ENCODE results near the gene ASB16. TPM values are rescaled to one million over a fixed set of nuclear protein-coding genes. Genes with fewer than 3 reads are reported as not detected.

ASB16 gene
- total and polyA plus RNA-seq, 2 donors (not counting 3 experiments of a cell fraction or from before 2014, with no cell fraction given) = not detected

- FAIRE-seq = no peak
- Histone ChIP-seq H3K4me2 (ENCODE audit: insufficient read depth, low read length) (no peak overlapping the region), H3K27me3 (ENCODE audit: control insufficient read depth in 2 of 2, insufficient read depth in 2 of 2, low read length in 2 of 2) (no peaks in the 10 kb centered on the region), H3K9me3 (replicated peaks; ENCODE audit: control insufficient read depth, insufficient read depth, low read length) (no peaks in the 10 kb centered on the region), H3K4me1 (ENCODE audit: control insufficient read depth, extremely low read depth, insufficient read depth, low read length) (no peaks in the 10 kb centered on the region), H3K4me3 (replicated peaks in 1 of 3; ENCODE audit: insufficient read depth in 1 of 3, low read depth in 1 of 3, low read length in 3 of 3) (no peak overlapping the region), H3K79me2 (ENCODE audit: control insufficient read depth, insufficient read depth, low read length) (no peaks in the 10 kb centered on the region), H4K20me1 (replicated peaks; ENCODE audit: control insufficient read depth, extremely low read depth, insufficient read depth, low read length) (no peaks in the 10 kb centered on the region), H3K27ac (ENCODE audit: insufficient read depth, low read depth, low read length) (no peak overlapping the region), H3K9ac (replicated peaks; ENCODE audit: extremely low read depth, insufficient read depth, low read length) (no peak overlapping the region), H3K9me1 (replicated peaks; ENCODE audit: control insufficient read depth, extremely low read depth, insufficient read depth, low read length) (no peaks in the 10 kb centered on the region), H3K36me3 (ENCODE audit: control insufficient read depth in 2 of 2, extremely low read depth in 1 of 2, insufficient read depth in 2 of 2, low read length in 2 of 2) (no peaks in the 10 kb centered on the region), H2AFZ (ENCODE audit: low read depth, low read length) (no peak overlapping the region)
- intact Hi-C loops (cut with micrococcal nuclease) (no loop called here), dilution Hi-C loops (cut with MboI; ENCODE audit: extremely low pct_ligation_motif_present, low sequenced_read_pairs) (no loop called here)
- ChIA-PET CTCF (interaction anchor here (0.9 to 2.6 kb wide), 4 partner anchors 9 to 215 kb away, joined by 3 to 11 read pairs (median 4); no protein-coding TSS in a partner anchor), POLR2A (no interaction called here)
- no TSS peak for BruUV-seq (replicated peaks)
- no peak for DNase-seq (ENCODE audit: low read depth, low spot score)
- TF ChIP-seq, protein P1, sequence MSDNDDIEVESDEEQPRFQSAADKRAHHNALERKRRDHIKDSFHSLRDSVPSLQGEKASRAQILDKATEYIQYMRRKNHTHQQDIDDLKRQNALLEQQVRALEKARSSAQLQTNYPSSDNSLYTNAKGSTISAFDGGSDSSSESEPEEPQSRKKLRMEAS (IDR thresholded peaks at IDR 0.05; ENCODE audit: insufficient read depth, insufficient read length) = no peak
- TF ChIP-seq POLR2A (IDR thresholded peaks at IDR 0.05; ENCODE audit: low read depth, low read length) = no peak
- no peak for TF ChIP-seq EZH2 (IDR thresholded peaks at IDR 0.05; ENCODE audit: borderline replicate concordance, low read depth, low read length, severe bottlenecking)
- TF ChIP-seq JUN (IDR thresholded peaks at IDR 0.05; ENCODE audit: borderline replicate concordance, insufficient read depth, insufficient read length, low read depth) = no peak
- no peak for TF ChIP-seq POLR2AphosphoS5 (IDR thresholded peaks at IDR 0.05; ENCODE audit: insufficient read depth, low read depth, low read length)
These were observed 10.8 kb upstream of the ASB16 start for GRCh38 chr17:44159519-44160210.

- no peak overlapping the region for H3K9ac ChIP-seq (replicated peaks; ENCODE audit: extremely low read depth, insufficient read depth, low read length)
- H4K20me1 ChIP-seq (replicated peaks; ENCODE audit: control insufficient read depth, extremely low read depth, insufficient read depth, low read length) = no peaks in the 10 kb centered on the region
- no peak overlapping the region for H2AFZ ChIP-seq (ENCODE audit: low read depth, low read length)
- H3K36me3 ChIP-seq (ENCODE audit: control insufficient read depth in 2 of 2, extremely low read depth in 1 of 2, insufficient read depth in 2 of 2, low read length in 2 of 2) = no peaks in the 10 kb centered on the region
- intact Hi-C loops (cut with micrococcal nuclease) (no loop called here), dilution Hi-C loops (cut with MboI; ENCODE audit: extremely low pct_ligation_motif_present, low sequenced_read_pairs) (no loop called here)
- no peak overlapping the region for H3K27ac ChIP-seq (ENCODE audit: insufficient read depth, low read depth, low read length)
- H3K79me2 ChIP-seq (ENCODE audit: control insufficient read depth, insufficient read depth, low read length) = no peaks in the 10 kb centered on the region
- no peaks in the 10 kb centered on the region for H3K9me3 ChIP-seq (replicated peaks; ENCODE audit: control insufficient read depth, insufficient read depth, low read length)
- ChIA-PET POLR2A (no interaction called here), CTCF (interaction anchor here (0.6 kb wide), 1 partner anchor 24 kb away, joined by 3 read pairs; no protein-coding TSS in a partner anchor)
- H3K27me3 ChIP-seq (ENCODE audit: control insufficient read depth in 2 of 2, insufficient read depth in 2 of 2, low read length in 2 of 2) = no peaks in the 10 kb centered on the region
- no peak overlapping the region for H3K4me2 ChIP-seq (ENCODE audit: insufficient read depth, low read length)
- H3K9me1 ChIP-seq (replicated peaks; ENCODE audit: control insufficient read depth, extremely low read depth, insufficient read depth, low read length) = no peaks in the 10 kb centered on the region
- no peak for DNase-seq (ENCODE audit: low read depth, low spot score)
- no peak for FAIRE-seq
- no peak for TF ChIP-seq EZH2 (IDR thresholded peaks at IDR 0.05; ENCODE audit: borderline replicate concordance, low read depth, low read length, severe bottlenecking)
- no peak for TF ChIP-seq GATA2 (IDR thresholded peaks at IDR 0.05; ENCODE audit: insufficient read depth, insufficient read length, low read depth, low read length)
- TF ChIP-seq JUN (IDR thresholded peaks at IDR 0.05; ENCODE audit: borderline replicate concordance, insufficient read depth, insufficient read length, low read depth) = no peak
- TF ChIP-seq FOS (IDR thresholded peaks at IDR 0.05; ENCODE audit: borderline replicate concordance, insufficient read depth, low read length) = no peak
- TF ChIP-seq POLR2A (IDR thresholded peaks at IDR 0.05; ENCODE audit: low read depth, low read length) = no peak
- TF ChIP-seq MYC (IDR thresholded peaks at IDR 0.05; ENCODE audit: low read depth, low read length) = no peak
- TF ChIP-seq, protein P2, sequence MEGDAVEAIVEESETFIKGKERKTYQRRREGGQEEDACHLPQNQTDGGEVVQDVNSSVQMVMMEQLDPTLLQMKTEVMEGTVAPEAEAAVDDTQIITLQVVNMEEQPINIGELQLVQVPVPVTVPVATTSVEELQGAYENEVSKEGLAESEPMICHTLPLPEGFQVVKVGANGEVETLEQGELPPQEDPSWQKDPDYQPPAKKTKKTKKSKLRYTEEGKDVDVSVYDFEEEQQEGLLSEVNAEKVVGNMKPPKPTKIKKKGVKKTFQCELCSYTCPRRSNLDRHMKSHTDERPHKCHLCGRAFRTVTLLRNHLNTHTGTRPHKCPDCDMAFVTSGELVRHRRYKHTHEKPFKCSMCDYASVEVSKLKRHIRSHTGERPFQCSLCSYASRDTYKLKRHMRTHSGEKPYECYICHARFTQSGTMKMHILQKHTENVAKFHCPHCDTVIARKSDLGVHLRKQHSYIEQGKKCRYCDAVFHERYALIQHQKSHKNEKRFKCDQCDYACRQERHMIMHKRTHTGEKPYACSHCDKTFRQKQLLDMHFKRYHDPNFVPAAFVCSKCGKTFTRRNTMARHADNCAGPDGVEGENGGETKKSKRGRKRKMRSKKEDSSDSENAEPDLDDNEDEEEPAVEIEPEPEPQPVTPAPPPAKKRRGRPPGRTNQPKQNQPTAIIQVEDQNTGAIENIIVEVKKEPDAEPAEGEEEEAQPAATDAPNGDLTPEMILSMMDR (IDR thresholded peaks at IDR 0.05; ENCODE audit: extremely low read depth in 1 of 2, insufficient read depth in 1 of 2, low read depth in 1 of 2, low read length in 2 of 2) = no peak
- no peak for TF ChIP-seq POLR2AphosphoS5 (IDR thresholded peaks at IDR 0.05; ENCODE audit: insufficient read depth, low read depth, low read length)
- TF ChIP-seq, protein P1 (IDR thresholded peaks at IDR 0.05; ENCODE audit: insufficient read depth, insufficient read length) = no peak
- H3K4me3 ChIP-seq (replicated peaks in 1 of 3; ENCODE audit: insufficient read depth in 1 of 3, low read depth in 1 of 3, low read length in 3 of 3) = no peak overlapping the region
- H3K4me1 ChIP-seq (ENCODE audit: control insufficient read depth, extremely low read depth, insufficient read depth, low read length) = no peaks in the 10 kb centered on the region
- BruUV-seq (replicated peaks) = no TSS peak
These were observed 6.0 kb upstream of the ASB16 start for GRCh38 chr17:44164476-44164875.

All from endothelial cell of umbilical vein (primary cell).